Cerebellar cortex (tissue), 1 donor: ENCODE data around the gene GJA10.

Source experiments
- DNase-seq: peaks from one replicate; pipeline ENCODE4 v3.0.0-alpha.2; 2015; ENCODE audit warnings: low spot score

GJA10 gene

DNA sequence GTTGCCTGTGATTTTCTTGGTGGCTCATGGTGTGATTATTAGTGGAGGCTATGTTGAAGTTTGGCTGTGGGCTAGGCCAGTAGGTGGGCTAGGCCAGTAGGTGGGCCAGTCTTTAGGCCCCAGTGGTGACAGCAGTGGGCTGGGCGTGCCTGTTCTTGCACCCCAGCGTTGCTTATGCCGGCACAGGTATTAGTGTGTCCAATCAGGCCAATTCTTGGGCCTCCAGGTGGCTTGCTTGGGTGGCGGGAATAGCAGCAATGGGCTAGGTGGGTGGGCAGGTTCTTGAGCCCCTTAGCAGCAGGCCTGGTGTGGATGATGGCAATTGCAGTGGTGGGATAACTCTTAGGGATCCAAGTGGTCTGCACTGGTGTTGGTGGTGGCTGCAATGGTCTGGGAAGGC is 22.9 kb downstream of the GJA10 start:
- no peak for DNase-seq

DNA sequence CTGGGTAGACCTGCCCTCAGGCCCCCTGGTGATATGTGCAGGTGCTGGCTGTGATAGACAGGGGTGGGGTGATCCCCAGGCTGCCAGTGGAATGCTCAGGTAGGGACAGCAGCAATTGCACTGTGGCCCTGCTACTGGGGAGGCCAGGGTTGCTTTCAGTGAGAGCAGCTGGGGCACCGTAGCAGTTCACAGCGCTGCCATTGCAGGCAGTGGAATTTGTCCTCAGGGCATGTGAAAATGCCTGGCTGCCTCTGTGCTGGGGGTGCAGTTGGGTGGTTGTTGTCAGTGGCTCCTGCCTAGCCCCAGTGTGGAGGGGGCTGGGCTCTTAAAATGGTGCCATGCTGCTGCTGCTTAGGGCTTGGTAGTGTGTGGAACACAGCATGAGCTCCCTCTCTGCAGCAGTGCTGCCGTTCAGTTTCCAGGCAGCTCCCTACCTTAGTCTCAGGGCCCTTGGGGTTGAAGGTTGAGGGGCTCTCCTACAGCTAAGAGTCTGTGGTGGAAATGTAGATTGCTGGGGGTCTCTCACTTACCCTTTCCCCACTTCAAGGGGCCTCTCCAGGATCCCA is 23.6 kb downstream of the GJA10 start:
- no peak for DNase-seq

DNA sequence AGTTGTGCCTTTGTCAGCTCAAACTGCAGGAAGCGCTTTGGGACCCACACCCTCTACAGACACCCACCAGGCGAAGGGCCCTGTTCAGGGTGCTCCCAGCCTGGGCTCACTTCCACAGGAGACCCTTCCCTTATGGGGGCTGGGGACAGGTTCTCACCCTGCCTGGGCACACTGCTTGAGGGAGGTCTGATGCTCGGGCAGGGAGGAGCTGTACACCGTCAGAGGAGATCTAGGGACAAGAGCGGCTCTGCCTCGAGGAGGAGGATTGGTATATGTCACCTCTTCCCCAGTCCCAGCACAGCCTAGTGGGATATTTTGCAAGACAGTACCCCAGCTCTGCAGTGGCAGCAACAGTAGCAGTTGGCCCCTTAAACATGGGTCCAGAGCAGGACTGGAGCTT is 26.9 kb downstream of the GJA10 start:
- no peak for DNase-seq

DNA sequence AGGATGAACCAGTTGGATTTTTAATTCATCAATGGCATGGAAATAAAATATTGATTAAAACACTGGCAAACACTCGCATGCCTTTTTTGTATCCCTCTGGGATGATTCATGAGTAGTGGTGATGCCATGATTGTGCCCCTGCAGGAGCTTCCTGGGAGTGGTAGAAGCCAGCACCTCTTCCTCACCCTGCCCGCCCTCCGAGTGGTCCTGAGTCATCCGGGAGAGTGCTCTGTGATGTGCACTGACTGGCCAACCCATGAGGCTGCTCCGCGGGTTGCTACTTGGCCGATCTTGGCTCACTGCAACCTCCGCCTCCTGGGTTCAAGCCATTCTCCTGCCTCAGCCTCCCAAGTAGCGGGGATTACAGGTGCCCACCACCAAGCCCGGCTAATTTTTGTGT is 27.4 kb downstream of the GJA10 start:
- DNase-seq, result no peak

DNA sequence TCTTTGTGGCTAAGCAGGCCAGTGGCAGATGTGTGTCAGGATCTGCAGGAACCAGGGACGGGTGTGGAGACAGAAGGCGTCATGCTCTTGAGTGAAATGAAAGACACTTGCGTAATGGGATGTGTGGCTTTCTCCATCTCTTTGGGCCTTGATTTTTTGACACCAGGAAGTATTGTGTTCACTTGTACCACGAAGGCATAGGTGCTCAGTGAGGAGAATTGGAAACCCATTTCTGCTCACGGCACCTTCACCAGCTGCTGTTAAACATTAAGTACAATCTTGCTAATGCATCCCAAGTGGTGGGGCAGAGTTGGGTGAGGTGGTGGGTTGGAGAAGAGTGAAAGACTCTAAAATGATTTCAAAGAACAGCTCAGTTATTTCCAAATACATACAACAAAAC is 30.0 kb downstream of the GJA10 start:
- no peak for DNase-seq

DNA sequence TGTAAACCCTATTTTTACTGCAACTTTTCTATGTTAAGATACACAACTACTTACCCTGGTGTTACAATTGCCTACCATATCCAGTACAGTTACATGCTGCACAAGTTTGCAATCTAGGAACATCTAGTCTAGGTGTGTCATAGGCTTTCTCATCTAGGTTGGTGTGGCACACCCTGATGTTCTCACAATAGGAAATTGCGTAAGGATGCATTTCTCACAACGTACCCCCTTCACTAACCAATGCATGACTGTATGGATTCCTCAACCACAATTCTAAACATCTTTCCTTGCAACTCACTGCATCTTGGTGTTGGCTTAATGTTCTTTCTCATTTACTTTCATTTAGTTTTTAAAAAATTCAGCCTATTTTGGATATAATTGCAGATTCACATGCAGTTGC is 31.6 kb downstream of the GJA10 start:
- no peak for DNase-seq

DNA sequence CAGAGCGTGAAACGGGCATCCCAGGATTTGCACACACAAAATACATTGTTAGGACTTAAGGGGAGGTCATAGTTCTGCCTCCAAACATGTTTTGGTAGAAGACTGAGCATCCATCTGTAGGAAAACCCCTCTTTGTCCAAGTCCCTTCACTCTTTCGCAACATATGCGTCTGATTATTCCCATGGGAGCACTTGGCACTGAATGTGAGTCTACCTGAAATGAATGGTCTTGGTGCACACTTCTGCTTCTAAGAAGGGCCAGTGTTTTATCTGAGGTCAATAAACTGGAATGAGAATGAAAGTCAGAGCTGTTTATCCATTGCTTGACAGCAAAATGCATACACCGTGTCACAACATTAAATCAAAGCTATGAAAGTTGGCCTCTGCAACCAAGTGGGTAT is 33.0 kb downstream of the GJA10 start:
- DNase-seq, result no peak

DNA sequence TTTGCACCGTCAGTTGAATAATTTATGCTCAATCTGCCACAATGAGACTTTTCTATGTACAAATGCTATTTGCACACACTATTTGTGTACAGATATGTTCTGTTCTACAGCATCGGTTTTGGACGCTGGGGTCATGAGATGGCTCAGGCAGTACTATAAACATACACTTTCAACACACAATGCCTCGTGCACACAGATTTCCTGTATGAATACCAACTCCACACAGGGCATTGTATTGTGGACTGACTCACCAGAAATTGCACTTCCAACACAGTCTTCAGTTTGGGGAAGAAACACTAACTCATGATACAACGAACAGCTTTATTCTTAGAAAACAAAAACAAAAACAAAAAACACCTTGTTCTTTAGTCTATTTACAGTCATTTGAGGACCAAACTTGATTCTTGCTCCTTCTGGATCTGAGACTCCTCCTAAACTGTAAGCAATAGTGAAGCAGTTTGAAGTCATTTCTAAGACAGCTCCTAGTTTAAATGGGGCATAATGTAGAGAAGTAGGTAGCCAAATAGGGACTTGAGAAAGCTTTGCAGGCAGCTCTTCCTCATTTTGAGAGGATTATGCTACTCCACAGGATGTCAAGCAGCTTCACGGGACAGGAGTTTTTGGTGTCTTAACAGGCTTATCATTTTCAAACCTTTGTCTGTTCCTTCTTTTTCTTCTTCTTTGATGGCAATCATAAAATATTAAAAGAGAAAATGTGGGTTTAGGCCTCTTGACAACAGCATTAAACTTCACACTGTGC is 33.7 kb downstream of the GJA10 start:
- no peak for DNase-seq

DNA sequence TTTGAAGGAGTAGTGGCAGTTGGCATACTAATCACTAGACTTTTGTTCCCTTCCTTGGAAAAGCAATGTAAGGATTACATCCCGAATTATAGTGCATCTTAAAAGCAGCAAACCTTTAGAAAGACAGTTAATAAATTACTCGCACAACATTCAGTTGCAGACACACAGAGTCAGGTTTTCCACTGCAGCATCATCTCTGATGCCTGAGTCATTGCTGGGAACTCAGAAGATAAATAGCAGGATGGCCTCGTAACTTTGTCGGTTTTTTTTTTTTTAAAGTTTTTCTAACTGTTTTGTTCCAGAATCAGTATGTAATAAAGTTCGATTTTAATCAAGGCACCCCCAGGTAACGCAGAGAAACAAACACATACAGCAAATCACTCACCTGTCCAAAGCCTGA is 34.3 kb downstream of the GJA10 start:
- DNase-seq, result no peak

DNA sequence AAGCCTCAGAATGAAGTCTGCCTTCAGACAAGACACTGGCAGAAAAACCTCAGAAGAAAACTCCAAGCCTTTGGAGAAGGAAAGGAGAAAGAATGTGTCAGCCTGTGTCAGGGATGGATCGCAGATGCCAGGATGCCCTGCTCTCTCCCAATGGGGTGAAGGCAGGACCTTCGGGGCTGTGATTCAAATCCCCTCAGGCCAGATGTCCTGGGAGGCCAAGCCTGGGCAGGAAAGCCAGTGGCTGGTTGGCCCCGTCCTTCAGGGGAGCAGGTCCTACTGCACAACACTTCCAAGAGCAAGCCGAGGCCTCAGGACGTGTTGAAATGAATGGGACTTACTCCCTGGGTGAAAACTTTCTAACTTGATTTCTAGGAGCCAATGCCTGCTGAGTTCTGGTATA is 36.5 kb downstream of the GJA10 start:
- DNase-seq, result no peak

DNA sequence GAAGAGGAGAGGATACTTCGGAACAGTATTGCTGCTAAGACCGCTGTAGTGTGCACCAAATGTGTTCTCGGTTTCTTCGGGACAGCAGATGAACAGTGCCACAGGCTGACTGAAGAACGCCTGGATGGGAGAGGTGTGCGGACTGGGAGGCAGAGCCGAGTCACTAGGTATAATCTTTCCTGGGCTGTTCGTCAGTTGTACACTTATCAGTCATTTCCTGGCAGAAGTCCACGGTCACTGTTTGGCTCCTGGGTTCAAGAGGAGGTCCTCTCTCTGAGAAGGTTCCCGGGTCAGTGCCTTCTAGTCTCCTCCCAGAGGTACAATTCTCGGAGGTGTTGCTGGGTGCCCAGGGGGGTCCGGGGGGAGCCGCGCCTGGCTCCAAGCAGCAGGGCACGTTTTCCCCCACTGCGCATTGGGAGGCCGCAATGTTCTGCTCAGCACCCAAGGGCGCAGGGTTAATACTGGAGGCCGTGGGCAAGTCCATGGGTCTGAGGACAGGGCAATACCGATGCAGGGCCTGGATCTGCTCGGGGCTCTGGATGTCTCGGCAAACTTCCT is 38.1 kb downstream of the GJA10 start:
- DNase-seq, result no peak

DNA sequence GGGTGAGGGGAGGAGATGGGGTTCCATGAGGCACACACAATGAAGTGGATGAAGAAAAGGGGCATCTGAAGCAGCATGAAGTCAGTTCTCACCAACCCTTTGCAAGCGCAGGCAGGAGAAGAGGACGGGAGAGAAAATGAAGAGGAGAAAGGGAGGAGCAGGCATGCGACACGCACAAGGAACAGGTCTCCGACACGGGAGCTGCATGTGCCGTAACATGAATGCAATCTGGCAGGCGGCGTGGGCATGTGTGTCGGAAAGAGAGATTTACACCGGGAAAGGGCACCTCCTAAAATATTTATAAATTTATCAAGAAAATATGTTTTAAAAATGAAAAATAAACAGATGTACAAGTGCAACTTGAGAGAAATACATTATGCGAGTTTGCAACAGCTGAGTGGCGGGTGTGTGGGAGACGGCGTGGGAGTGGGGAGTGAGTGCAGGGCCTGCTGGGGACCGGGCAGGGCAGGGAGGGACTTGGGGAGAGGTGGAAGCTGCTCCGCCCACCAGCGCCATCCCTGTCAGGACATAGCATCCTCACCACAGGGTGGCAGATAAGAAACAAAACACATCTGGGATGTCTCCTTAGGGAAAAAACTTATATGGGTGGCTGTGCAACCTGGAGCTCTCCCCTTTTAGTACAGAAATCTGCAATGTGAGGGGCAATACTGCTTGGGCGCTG is 40.6 kb downstream of the GJA10 start:
- DNase-seq, result no peak

DNA sequence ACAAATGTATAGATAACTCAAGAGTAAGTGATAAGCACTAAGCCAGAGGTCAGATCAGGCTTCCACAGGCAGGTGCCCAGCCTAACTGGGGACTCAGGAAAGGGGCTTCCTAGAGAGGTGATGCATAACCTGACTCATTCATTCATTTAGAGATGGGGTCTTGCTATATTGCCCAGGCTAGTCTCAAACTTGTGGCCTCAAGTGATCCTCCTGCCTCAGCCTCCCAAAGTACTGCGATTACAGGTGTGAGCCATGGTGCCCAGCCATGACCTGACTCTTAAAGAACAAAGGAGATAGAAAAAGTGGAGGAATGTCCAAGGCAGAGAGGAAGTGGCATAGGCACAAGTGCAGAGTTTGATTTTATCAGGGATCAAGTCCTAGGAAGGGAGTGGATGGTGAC is 41.9 kb downstream of the GJA10 start:
- DNase-seq, result no peak

DNA sequence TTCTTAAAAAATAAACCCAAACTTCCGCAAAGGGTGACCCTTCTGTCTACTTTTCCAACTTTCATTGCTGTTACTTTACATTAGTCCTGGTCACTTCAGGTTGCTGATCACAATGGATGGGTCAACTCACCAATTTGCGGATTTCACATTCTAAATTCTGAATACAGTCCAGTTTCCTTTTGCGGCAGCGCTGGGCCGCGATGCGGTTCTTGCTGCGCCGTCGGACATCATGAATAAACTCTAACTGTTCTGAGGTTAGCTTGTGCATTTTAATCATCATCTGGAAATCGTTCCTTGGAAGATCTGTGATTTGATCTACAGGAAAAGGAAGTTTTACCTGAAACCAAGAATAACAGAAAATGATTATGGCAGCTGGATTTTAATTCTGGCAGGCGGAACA is 43.7 kb downstream of the GJA10 start:
- no peak for DNase-seq

DNA sequence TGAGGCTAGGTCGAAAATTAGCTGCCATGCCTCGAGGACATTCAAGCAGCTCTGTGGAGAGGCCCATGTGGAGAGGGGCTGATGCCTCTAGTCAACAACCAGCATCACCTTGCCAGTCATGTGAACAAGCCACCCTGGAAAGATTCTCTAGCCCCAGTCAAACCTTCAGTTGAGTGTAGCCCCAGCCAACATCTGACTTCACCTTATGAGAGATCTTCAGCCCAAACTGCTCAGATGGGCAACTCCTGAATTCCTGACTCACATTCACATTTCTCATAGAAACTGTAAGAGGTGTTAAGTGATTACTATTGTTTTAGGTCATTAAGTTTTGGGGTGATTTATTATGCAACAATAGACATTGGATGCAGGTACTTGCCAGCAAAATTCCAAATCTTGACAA is 44.9 kb downstream of the GJA10 start:
- no peak for DNase-seq

DNA sequence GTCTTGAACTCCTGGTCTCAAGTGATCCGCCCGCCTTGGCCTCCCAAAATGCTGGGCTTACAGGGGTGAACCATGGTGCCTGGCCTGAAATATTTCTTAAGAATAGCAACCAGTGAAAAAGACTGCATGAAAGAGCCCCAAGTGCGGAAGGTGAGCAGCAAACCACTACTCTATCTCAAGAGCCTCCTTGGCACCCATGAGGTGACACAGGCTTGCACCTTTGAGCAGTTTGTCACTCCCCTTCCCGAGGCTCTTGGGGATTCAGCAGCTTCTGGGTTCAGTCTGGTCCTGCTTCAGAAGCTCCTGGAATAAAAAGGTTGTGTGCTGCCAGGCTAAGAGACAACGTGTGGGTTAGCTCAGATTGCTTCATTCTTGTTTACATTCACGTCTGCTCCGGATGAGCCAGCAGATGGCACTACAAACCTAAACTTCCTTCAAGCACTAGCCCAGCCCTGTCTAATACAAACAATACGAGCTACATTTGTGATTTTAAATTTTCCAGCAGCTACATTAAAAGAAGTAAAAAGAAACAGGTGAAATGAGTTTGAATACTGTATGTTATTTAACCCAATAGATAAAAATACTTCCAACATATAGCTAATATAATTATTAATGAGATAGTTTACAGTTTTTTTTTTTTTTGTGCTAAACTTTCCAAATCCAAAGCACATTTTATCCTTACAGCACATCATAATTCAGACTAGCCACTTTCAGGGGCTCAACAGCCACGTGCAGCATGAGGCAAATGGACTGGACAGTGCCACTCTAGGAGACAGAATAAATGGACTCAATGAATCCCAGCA is 46.2 kb downstream of the GJA10 start:
- DNase-seq, result peak; percentile 95

DNA sequence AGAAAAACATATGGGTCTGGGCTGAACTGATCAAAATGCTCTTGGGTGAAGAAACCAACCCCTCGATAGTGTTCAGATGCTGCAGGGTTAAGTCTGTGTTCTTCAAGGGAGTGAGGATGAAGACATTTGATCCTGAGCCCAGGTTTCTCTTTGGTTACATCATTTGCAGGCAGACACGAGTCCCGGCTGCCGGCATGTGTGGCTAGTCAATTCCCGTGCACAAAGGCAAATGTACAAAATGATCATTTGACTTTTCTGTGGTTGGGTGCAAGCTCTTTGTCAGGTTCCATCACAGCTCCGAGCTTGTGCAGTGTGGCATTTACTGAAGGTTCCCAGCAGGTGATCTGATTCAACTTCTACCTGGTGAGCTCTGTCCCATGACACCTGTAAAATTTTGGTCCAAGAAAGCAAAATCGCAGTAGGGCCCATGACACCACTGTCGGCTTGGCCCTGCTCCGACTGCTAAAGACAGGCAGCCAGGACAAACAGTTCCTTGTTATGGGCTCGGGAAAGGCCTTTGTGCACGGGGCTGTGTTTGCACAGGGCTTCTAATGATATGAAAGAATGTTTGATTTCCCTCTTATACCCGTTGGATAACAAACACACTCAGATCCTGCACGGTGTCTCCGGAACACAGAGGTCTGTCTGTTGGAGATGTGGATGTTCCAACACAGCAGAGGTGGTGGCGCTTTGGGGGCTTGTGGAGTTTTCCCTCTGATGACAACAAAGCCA is 46.9 kb downstream of the GJA10 start:
- DNase-seq, result peak; percentile 63

DNA sequence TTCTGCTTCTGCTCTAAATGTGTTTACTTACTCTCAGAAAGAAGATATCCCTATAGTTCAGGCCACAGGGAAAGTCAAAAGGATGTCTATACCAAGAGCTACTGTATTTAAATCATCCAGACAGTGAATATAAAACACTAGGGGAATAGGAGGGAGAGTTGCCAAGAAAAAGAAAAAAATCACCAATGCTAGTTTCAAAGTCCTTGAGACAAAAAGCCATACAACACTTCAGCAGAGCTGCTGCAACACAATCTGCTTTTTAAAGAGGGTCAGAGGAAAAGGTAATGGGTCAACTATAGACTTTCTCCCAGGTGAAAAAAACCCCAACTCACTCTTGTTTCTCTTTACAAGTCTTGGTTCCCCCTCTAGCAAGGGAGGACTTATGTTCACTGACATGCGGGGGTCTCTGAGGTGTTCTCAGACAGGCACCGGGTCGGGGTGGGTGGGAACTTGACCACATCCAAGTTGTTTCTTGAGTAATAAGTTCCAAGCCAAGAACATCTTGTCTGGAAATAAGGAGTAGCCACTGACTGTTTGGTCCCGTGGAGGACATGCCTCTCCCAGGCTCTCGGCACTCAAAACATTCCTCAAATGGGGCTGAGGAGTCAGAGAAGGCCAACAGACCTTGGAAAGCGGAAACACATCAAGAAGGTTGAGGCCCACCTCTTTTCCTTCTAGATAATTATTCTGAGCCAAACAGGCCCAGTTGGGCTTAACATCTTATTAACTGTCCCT is 47.7 kb downstream of the GJA10 start:
- DNase-seq, result no peak

DNA sequence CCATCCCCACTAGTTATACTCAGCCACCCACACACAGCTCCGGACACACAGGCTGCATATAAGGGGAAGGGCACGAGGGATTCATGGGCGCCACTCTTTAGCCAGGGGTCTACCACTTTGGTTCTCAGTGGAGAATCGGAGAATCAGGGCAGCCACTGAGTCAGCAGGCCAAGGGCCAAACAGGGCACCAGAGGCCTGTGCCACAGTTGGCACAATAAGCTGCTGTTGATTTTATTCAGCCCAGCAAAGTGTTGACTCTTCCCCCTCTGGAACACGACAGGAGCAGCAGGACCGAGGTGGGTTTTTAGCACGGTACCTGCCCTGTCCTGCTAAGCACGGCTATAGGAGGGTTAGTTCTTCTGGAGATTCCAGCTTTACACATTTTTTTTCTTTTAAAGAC is 48.3 kb downstream of the GJA10 start:
- DNase-seq, result no peak

DNA sequence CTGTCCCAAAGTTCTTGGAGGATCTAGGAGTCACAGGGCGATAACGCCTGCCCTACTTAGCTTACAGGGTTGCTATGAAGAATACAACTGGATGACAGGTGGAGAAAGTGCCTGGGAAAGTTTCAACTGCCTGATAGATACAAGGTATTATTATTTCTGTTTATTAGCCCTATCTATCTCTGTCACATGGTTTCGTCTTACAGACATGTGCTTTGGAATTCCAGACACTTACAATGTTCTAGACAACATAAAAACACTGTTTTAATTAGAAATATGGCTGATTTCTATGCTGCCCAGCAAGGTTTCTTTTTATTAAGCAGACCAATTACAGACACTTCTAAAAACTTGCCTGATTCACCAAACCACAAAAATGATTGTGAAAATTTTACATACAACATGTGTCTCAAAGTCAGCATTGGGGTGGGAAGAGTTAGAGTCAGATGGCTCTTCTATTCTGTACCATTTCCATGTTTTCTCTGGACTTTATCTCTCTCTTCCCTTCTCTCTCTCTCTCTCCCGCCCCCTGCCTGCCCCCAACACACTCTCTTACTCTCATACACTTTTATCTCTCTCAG is 50.0 kb downstream of the GJA10 start:
- DNase-seq, result no peak
